WTC11 (cell line): Measurements from ENCODE around the gene ARHGAP26. TPM values are rescaled to one million over a fixed set of nuclear protein-coding genes. Genes with fewer than 3 reads are reported as not detected.

Source experiments
- ATAC-seq: fragments of 200-7000 bp; cut with Tn5 transposase; 2 replicates; pipeline ENCODE4 v1.10.0; 2021; ENCODE audit warnings: mild to moderate bottlenecking, moderate library complexity
- CTCF ChIA-PET: fragments of 300-600 bp; sonication (Branson Sonifier 250); formaldehyde crosslinking; loops from one replicate; lab custom pipeline; 2021; ENCODE audit warnings: antibody characterized with exemption; lab: Charles Lee
- POLR2A ChIA-PET: fragments of 350-600 bp; sonication (Branson Sonifier 250); formaldehyde crosslinking; loops from one replicate; lab custom pipeline; 2021; ENCODE audit warnings: antibody characterized with exemption; lab: Charles Lee
- DNase-seq: peaks from one replicate; pipeline ENCODE4 v3.0.0; 2021; ENCODE audit warnings: low spot score
- H3K27ac Mint-ChIP-seq: 2 replicates; pipeline ENCODE4 v1.8.0; 2021; ENCODE audit warnings: mixed read lengths
- H3K27me3 Mint-ChIP-seq: 2 replicates; pipeline ENCODE4 v1.8.0; 2021; ENCODE audit warnings: low read depth, mild to moderate bottlenecking, moderate library complexity, mixed read lengths
- H3K36me3 Mint-ChIP-seq: 2 replicates; pipeline ENCODE4 v1.8.0; 2021; ENCODE audit warnings: mixed read lengths
- H3K4me1 Mint-ChIP-seq: 2 replicates; pipeline ENCODE4 v1.8.0; 2022; ENCODE audit warnings: mixed read lengths
- H3K4me3 Mint-ChIP-seq: 2 replicates; pipeline ENCODE4 v1.8.0; 2021; ENCODE audit warnings: mild to moderate bottlenecking, moderate library complexity, mixed read lengths
- H3K9me3 Mint-ChIP-seq: 2 replicates; pipeline ENCODE4 v1.8.0; 2021; ENCODE audit warnings: mixed read lengths
- ATF1 ChIP-seq: sonication (generic); formaldehyde crosslinking; IDR thresholded peaks from 2 replicates; pipeline ENCODE4 v1.8.1; 2023; ENCODE audit warnings: mild to moderate bottlenecking, moderate library complexity, missing genetic modification reagents
- FOXK1 ChIP-seq: sonication (generic); formaldehyde crosslinking; IDR thresholded peaks from 2 replicates; pipeline ENCODE4 v1.8.0; 2022; ENCODE audit warnings: mild to moderate bottlenecking, moderate library complexity, missing genetic modification reagents
- FOXP1 ChIP-seq: sonication (generic); formaldehyde crosslinking; IDR thresholded peaks from 2 replicates; pipeline ENCODE4 v1.8.0; 2022; ENCODE audit warnings: missing genetic modification reagents, mild to moderate bottlenecking, moderate library complexity, borderline replicate concordance
- FOXP4 ChIP-seq: sonication (generic); formaldehyde crosslinking; IDR thresholded peaks from 2 replicates; pipeline ENCODE4 v1.8.0; 2022; ENCODE audit warnings: mild to moderate bottlenecking, missing genetic modification reagents
- MYBL2 ChIP-seq: sonication (generic); formaldehyde crosslinking; IDR thresholded peaks from 2 replicates; pipeline ENCODE4 v1.8.1; 2023; ENCODE audit warnings: mild to moderate bottlenecking, moderate library complexity, missing genetic modification reagents
- NFYB ChIP-seq: sonication (generic); formaldehyde crosslinking; conservative IDR thresholded peaks from 2 replicates; pipeline ENCODE4 v1.8.0; 2022; ENCODE audit warnings: low read depth, missing genetic modification reagents
- RELA ChIP-seq: sonication (generic); formaldehyde crosslinking; IDR thresholded peaks from 2 replicates; pipeline ENCODE4 v1.8.1; 2022; ENCODE audit warnings: missing genetic modification reagents, mild to moderate bottlenecking, borderline replicate concordance
- SP1 ChIP-seq: sonication (generic); formaldehyde crosslinking; conservative IDR thresholded peaks from 2 replicates; pipeline ENCODE4 v1.8.1; 2022; ENCODE audit warnings: missing genetic modification reagents
- TCF7 ChIP-seq: sonication (generic); formaldehyde crosslinking; IDR thresholded peaks from 2 replicates; pipeline ENCODE4 v1.8.0; 2022; ENCODE audit warnings: mild to moderate bottlenecking, low read depth, missing genetic modification reagents, moderate library complexity
- TEAD1 ChIP-seq: sonication (generic); formaldehyde crosslinking; IDR thresholded peaks from 2 replicates; pipeline ENCODE4 v1.8.0; 2022; ENCODE audit warnings: mild to moderate bottlenecking, missing genetic modification reagents
- TEAD4 ChIP-seq: sonication (generic); formaldehyde crosslinking; IDR thresholded peaks from 2 replicates; pipeline ENCODE4 v1.8.0; 2022; ENCODE audit warnings: mild to moderate bottlenecking, missing genetic modification reagents
- ZNF219 ChIP-seq: sonication (generic); formaldehyde crosslinking; IDR thresholded peaks from 2 replicates; pipeline ENCODE4 v1.8.0; 2023; ENCODE audit warnings: missing genetic modification reagents, mild to moderate bottlenecking, borderline replicate concordance
- ZNF396 ChIP-seq: fragments of 250-450 bp; sonication (Bioruptor Pico); IDR thresholded peaks from 2 replicates; pipeline ENCODE4 v1.8.0; 2021; ENCODE audit warnings: mild to moderate bottlenecking, moderate library complexity, borderline replicate concordance
- ZNF671 ChIP-seq: fragments of 250-450 bp; sonication (Bioruptor Pico); IDR thresholded peaks from 2 replicates; pipeline ENCODE4 v1.8.0; 2021; ENCODE audit warnings: mild to moderate bottlenecking
- total RNA-seq: library from RNA; stranded (reverse); gene quantifications from 3 replicates; pipeline ENCODE4 v1.2.3, GENCODE V29; 2021
- TF ChIP-seq, protein P1 (sequence below): sonication (generic); formaldehyde crosslinking; IDR thresholded peaks from 2 replicates; pipeline ENCODE4 v1.8.0; 2023; ENCODE audit warnings: missing genetic modification reagents, mild to moderate bottlenecking, borderline replicate concordance
- TF ChIP-seq, protein P2 (sequence below): sonication (generic); formaldehyde crosslinking; IDR thresholded peaks from 2 replicates; pipeline ENCODE4 v1.8.1; 2022; ENCODE audit warnings: mild to moderate bottlenecking, missing genetic modification reagents, moderate library complexity, borderline replicate concordance

ARHGAP26 gene
- total RNA-seq, 1 experiment from 2014 or later, result 22.3 TPM

- ChIA-PET CTCF (interaction anchor here (1.2 kb wide), 1 partner anchor 148 kb away, joined by 3 read pairs; no protein-coding TSS in a partner anchor), POLR2A (no interaction called here)
- Mint-ChIP-seq H3K36me3 (peaks cover 12% of the 10 kb centered on the region), H3K27me3 (no peaks in the 10 kb centered on the region), H3K4me1 (peaks cover 70% of the 10 kb centered on the region), H3K27ac (peak overlapping the region; percentile 69; the same call in 1 of the 2 replicates), H3K9me3 (peaks cover 10% of the 10 kb centered on the region), H3K4me3 (no peak overlapping the region)
- DNase-seq (no peak), ATAC-seq (no peak)
- TF ChIP-seq, protein P1, sequence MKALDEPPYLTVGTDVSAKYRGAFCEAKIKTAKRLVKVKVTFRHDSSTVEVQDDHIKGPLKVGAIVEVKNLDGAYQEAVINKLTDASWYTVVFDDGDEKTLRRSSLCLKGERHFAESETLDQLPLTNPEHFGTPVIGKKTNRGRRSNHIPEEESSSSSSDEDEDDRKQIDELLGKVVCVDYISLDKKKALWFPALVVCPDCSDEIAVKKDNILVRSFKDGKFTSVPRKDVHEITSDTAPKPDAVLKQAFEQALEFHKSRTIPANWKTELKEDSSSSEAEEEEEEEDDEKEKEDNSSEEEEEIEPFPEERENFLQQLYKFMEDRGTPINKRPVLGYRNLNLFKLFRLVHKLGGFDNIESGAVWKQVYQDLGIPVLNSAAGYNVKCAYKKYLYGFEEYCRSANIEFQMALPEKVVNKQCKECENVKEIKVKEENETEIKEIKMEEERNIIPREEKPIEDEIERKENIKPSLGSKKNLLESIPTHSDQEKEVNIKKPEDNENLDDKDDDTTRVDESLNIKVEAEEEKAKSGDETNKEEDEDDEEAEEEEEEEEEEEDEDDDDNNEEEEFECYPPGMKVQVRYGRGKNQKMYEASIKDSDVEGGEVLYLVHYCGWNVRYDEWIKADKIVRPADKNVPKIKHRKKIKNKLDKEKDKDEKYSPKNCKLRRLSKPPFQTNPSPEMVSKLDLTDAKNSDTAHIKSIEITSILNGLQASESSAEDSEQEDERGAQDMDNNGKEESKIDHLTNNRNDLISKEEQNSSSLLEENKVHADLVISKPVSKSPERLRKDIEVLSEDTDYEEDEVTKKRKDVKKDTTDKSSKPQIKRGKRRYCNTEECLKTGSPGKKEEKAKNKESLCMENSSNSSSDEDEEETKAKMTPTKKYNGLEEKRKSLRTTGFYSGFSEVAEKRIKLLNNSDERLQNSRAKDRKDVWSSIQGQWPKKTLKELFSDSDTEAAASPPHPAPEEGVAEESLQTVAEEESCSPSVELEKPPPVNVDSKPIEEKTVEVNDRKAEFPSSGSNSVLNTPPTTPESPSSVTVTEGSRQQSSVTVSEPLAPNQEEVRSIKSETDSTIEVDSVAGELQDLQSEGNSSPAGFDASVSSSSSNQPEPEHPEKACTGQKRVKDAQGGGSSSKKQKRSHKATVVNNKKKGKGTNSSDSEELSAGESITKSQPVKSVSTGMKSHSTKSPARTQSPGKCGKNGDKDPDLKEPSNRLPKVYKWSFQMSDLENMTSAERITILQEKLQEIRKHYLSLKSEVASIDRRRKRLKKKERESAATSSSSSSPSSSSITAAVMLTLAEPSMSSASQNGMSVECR (CRISPR knock-in tag), result no peak
- no peak for TF ChIP-seq MYBL2
- no peak for TF ChIP-seq ZNF671 (CRISPR knock-in tag)
These were observed 249.0 kb downstream of the ARHGAP26 start for GRCh38 chr5:143019157-143019556.

DNA sequence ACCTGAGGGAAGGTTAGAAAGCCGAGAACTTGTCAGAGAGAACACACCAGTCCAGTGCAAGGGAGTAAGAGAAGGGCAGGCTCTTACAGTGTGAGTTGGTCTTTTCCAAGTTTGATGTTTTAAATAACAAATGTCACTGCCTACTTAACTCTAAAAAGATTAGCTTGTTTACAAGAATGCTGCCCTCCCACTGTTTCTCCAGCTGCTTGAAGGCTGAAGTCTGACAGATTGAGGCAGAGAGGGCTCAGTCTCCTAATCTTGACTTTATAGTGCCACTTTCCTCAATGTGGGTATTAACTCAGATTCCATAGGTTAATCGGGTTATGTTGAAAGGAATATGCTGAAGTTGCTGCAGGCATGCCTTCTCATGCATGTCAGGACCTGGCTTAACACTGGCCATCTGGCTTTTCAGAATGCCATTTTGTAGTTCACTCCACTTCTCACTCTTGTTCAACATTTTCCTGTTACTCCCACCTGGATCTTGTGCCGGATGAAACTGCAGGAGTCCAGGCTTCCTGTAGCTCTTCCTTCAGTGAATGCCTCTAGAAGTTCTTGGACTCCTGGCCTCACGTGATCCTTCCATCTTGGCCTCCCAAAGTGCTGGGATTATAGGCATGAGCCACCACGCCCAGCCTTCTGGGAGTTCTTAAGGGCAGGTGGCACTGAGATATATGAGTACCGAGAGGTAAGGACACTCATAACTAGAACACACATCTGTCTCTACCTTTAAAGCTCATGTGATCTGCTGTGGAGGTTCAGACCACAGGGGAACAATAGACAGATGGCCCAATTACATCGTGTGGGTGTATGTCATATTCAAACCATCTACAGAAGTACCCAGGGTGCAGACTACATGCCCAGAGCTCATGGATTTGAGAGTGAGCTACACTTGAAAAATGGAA is 249.7 kb downstream of the ARHGAP26 start:
- no peak for TF ChIP-seq ZNF671 (CRISPR knock-in tag)
- TF ChIP-seq FOXP4, result peak; percentile 42; the same call in 1 of the 2 replicates
- no peak for TF ChIP-seq FOXP1 (CRISPR knock-in tag)
- 0 out of 2 replicates have a peak, but pooled peaks have one; percentile 25 for TF ChIP-seq TEAD1 (CRISPR knock-in tag)
- TF ChIP-seq TEAD4 (CRISPR knock-in tag), result no peak
- TF ChIP-seq FOXK1 (CRISPR knock-in tag), result peak; percentile 62; the same call in 1 of the 2 replicates
- no peak for DNase-seq
- H3K4me3 Mint-ChIP-seq, result no peak overlapping the region
- peaks cover 10% of the 10 kb centered on the region for H3K9me3 Mint-ChIP-seq
- peaks cover 63% of the 10 kb centered on the region for H3K4me1 Mint-ChIP-seq
- no peaks in the 10 kb centered on the region for H3K27me3 Mint-ChIP-seq
- peaks cover 12% of the 10 kb centered on the region for H3K36me3 Mint-ChIP-seq
- POLR2A ChIA-PET, result no interaction called here
- peak overlapping the region; percentile 69; the same call in 1 of the 2 replicates for H3K27ac Mint-ChIP-seq
- ATAC-seq, result peak; percentile 66
- CTCF ChIA-PET, result interaction anchor here (1.2 to 1.3 kb wide), 2 partner anchors 74 to 147 kb away, joined by 3 to 4 read pairs; no protein-coding TSS in a partner anchor

GRCh38 chr5:143021595-143021994 is 251.4 kb downstream of the ARHGAP26 start:
- Mint-ChIP-seq H3K36me3 (peaks cover 12% of the 10 kb centered on the region), H3K9me3 (peaks cover 10% of the 10 kb centered on the region), H3K4me3 (no peak overlapping the region), H3K27ac (no peak overlapping the region)
- CTCF ChIA-PET, result no interaction called here
- POLR2A ChIA-PET, result no interaction called here
- TF ChIP-seq, protein P2, sequence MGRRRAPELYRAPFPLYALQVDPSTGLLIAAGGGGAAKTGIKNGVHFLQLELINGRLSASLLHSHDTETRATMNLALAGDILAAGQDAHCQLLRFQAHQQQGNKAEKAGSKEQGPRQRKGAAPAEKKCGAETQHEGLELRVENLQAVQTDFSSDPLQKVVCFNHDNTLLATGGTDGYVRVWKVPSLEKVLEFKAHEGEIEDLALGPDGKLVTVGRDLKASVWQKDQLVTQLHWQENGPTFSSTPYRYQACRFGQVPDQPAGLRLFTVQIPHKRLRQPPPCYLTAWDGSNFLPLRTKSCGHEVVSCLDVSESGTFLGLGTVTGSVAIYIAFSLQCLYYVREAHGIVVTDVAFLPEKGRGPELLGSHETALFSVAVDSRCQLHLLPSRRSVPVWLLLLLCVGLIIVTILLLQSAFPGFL (CRISPR knock-in tag), result no peak
- TF ChIP-seq, protein P1 (CRISPR knock-in tag), result no peak
- no peak for TF ChIP-seq NFYB (CRISPR knock-in tag)
- no peak for TF ChIP-seq SP1 (CRISPR knock-in tag)
- no peak for TF ChIP-seq ZNF396 (CRISPR knock-in tag)
- TF ChIP-seq ATF1 (CRISPR knock-in tag), result no peak
- no peak for TF ChIP-seq ZNF219 (CRISPR knock-in tag)
- no peak for TF ChIP-seq TCF7 (CRISPR knock-in tag)
- no peak for TF ChIP-seq RELA (CRISPR knock-in tag)
- TF ChIP-seq, all 79 proteins: peak for 0
- ATAC-seq (no peak), DNase-seq (no peak)
- Mint-ChIP-seq H3K27me3 (no peaks in the 10 kb centered on the region), H3K4me1 (peaks cover 50% of the 10 kb centered on the region)
